ENCODE data around the gene NTN5.
A peak's percentile ranks its signal among the peaks of the same experiment; 100 is the strongest.

The NTN5 gene

DNA sequence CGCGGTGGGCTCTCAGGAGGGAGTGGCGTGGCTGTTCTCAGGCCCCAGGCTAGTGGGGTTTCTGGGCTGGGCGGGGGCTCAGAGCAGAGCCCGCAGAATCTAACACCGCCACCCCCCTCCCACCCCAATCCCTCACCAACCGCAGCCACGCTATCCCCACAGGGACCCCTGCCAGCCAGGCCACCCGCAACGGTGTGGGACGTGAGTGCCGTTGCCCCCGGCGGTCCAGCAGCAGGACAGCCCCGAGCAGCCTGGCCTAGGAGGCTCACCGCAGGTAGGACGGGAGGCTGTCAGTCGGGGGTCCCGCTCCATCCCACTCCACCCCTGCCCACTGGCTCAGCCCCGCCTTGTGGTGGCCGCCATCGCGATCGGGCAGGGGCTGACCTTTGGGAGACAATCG is at the start of gene NTN5:
Gene NTN5, minus strand, starts transcription at position 24 of the 400 bp plus-strand sequence. CDS start 2,031 bp downstream, outside the sequence.
- Histone ChIP-seq H4K20me1 (ENCODE audit: insufficient read depth, low read length) (no peaks in the 10 kb centered on the region), H3K79me2 (ENCODE audit: insufficient read depth, low read length) (no peaks in the 10 kb centered on the region), H3K27ac (ENCODE audit: low read depth, low read length, poor library complexity, severe bottlenecking) (no peak within 1 kb of the TSS), H3K9me3 (ENCODE audit: low read length) (no peaks in the 10 kb centered on the region), H2AFZ (ENCODE audit: low read length) (no peak within 1 kb of the TSS), H3K4me3 (ENCODE audit: low read depth, low read length, poor library complexity, severe bottlenecking) (no peak within 1 kb of the TSS), H3K36me3 (ENCODE audit: insufficient read depth, low read length) (no peaks in the 10 kb centered on the region), H3K4me2 (ENCODE audit: low read length) (no peak within 1 kb of the TSS), H3K9ac (ENCODE audit: low read length) (no peak within 1 kb of the TSS), H3K27me3 (ENCODE audit: insufficient read depth, low read length) (0 out of 2 replicates have a peak, but pooled peaks cover 5% of the 10 kb centered on the region), H3K9me2 (ENCODE audit: low read depth, low read length) (no peaks in the 10 kb centered on the region), H3K4me1 (ENCODE audit: insufficient read depth, low read length, severe bottlenecking) (peaks cover 6% of the 10 kb centered on the region), H3F3A (ENCODE audit: insufficient read depth, low read length) (no peaks in the 10 kb centered on the region)
- TF ChIP-seq, protein P1, sequence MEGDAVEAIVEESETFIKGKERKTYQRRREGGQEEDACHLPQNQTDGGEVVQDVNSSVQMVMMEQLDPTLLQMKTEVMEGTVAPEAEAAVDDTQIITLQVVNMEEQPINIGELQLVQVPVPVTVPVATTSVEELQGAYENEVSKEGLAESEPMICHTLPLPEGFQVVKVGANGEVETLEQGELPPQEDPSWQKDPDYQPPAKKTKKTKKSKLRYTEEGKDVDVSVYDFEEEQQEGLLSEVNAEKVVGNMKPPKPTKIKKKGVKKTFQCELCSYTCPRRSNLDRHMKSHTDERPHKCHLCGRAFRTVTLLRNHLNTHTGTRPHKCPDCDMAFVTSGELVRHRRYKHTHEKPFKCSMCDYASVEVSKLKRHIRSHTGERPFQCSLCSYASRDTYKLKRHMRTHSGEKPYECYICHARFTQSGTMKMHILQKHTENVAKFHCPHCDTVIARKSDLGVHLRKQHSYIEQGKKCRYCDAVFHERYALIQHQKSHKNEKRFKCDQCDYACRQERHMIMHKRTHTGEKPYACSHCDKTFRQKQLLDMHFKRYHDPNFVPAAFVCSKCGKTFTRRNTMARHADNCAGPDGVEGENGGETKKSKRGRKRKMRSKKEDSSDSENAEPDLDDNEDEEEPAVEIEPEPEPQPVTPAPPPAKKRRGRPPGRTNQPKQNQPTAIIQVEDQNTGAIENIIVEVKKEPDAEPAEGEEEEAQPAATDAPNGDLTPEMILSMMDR (IDR thresholded peaks at IDR 0.05; ENCODE audit: low read length) = no peak
- TF ChIP-seq EZH2 (IDR thresholded peaks at IDR 0.05; ENCODE audit: borderline replicate concordance, low read length) = no peak

GRCh38 chr19:48722196-48722708 is 49.4 kb upstream of the NTN5 start:
- Histone ChIP-seq H3K4me1 (ENCODE audit: insufficient read depth, low read length, severe bottlenecking) (peaks cover 26% of the 10 kb centered on the region), H3K36me3 (ENCODE audit: insufficient read depth, low read length) (peaks cover 9% of the 10 kb centered on the region; the same call in 1 of the 2 replicates)

DNA sequence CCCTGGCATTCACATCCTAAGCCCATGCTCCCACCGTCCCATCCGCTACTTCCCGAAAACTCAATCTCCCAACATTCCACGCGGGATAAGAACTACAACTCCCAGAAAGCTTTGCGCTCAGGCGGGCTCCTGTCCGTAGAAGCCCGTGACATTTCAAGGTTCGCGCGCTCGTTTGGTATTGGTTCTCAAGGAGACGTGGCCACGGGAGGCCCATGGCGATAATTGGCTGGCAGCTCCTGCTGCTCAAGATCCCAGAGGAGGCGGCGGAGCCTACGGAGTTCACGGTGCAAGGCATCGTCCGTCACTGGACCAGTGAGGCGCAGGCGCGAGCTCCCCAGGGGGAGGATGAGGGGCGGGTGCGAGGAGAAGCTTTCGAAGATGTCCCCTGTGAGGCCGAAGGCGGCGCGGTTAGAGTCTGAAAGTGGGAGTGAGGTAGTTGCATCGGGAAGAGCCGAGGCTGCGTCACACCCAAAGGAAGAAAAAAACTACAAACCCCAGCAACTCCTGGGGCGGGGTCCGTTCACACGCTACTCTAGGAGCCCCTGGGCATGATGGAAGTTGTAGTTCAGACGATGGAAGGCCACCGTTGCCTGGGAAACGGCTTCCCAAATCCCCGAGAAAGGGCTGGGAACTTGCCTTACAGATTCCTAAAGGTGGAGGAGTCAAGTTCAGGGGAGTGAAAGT is 47.9 kb upstream of the NTN5 start:
- no peak for TF ChIP-seq EZH2 (IDR thresholded peaks at IDR 0.05; ENCODE audit: borderline replicate concordance, low read length)
- TF ChIP-seq, protein P1 (IDR thresholded peaks at IDR 0.05; ENCODE audit: low read length) = no peak
- no peaks in the 10 kb centered on the region for H3K79me2 ChIP-seq (ENCODE audit: insufficient read depth, low read length)
- peak overlapping the region; percentile 58 for H3K27ac ChIP-seq (ENCODE audit: low read depth, low read length, poor library complexity, severe bottlenecking)
- peak overlapping the region; percentile 62 for H3K4me2 ChIP-seq (ENCODE audit: low read length)
- peak overlapping the region; percentile 67 for H3K9ac ChIP-seq (ENCODE audit: low read length)
- H3K9me2 ChIP-seq (ENCODE audit: low read depth, low read length) = no peaks in the 10 kb centered on the region
- no peaks in the 10 kb centered on the region for H3F3A ChIP-seq (ENCODE audit: insufficient read depth, low read length)
- H3K36me3 ChIP-seq (ENCODE audit: insufficient read depth, low read length) = no peaks in the 10 kb centered on the region
- H3K4me1 ChIP-seq (ENCODE audit: insufficient read depth, low read length, severe bottlenecking) = peaks cover 24% of the 10 kb centered on the region
- H4K20me1 ChIP-seq (ENCODE audit: insufficient read depth, low read length) = no peaks in the 10 kb centered on the region
- no peaks in the 10 kb centered on the region for H3K9me3 ChIP-seq (ENCODE audit: low read length)
- H3K27me3 ChIP-seq (ENCODE audit: insufficient read depth, low read length) = no peaks in the 10 kb centered on the region
- H3K4me3 ChIP-seq (ENCODE audit: low read depth, low read length, poor library complexity, severe bottlenecking) = peak overlapping the region; percentile 63
- no peak overlapping the region for H2AFZ ChIP-seq (ENCODE audit: low read length)

More at GRCh38 chr19:48722196-48722708, 49.4 kb upstream of the NTN5 start:
- Histone ChIP-seq H3K9me3 (ENCODE audit: low read length) (peaks cover 8% of the 10 kb centered on the region), H3K79me2 (ENCODE audit: insufficient read depth, low read length) (no peaks in the 10 kb centered on the region), H3F3A (ENCODE audit: insufficient read depth, low read length) (no peaks in the 10 kb centered on the region), H4K20me1 (ENCODE audit: insufficient read depth, low read length) (no peaks in the 10 kb centered on the region), H3K9me2 (ENCODE audit: low read depth, low read length) (no peaks in the 10 kb centered on the region), H3K4me3 (ENCODE audit: low read depth, low read length, poor library complexity, severe bottlenecking) (no peak overlapping the region), H2AFZ (ENCODE audit: low read length) (no peak overlapping the region), H3K9ac (ENCODE audit: low read length) (no peak overlapping the region), H3K27ac (ENCODE audit: low read depth, low read length, poor library complexity, severe bottlenecking) (no peak overlapping the region), H3K4me2 (ENCODE audit: low read length) (no peak overlapping the region), H3K27me3 (ENCODE audit: insufficient read depth, low read length) (no peaks in the 10 kb centered on the region)
- TF ChIP-seq, protein P1 (IDR thresholded peaks at IDR 0.05; ENCODE audit: low read length) = no peak
- TF ChIP-seq EZH2 (IDR thresholded peaks at IDR 0.05; ENCODE audit: borderline replicate concordance, low read length) = no peak
